K562 (cell line): ENCODE results near the gene HOXC12. TPM values are rescaled to one million over a fixed set of nuclear protein-coding genes. Genes with fewer than 3 reads are reported as not detected.

ENCODE experiments used
- AFF4 ChIP-seq: sonication (generic); formaldehyde crosslinking; IDR thresholded peaks from 2 replicates; pipeline ENCODE4 v1.8.0; 2023; ENCODE audit warnings: mild to moderate bottlenecking, missing genetic modification reagents
- BCLAF1 ChIP-seq, 2 experiments: fragments of 450-650 bp in 1 of 2; IDR thresholded peaks; 2 replicates each; pipeline ENCODE4 v1.6.1; 2011 to 2017; ENCODE audit warnings: low read depth in 2 of 2, antibody characterized with exemption in 1 of 2, borderline replicate concordance in 1 of 2, low read length in 1 of 2, mild to moderate bottlenecking in 1 of 2, mixed read lengths in 1 of 2; ENCODE audit not compliant: control insufficient read depth in 1 of 2
- BHLHE40 ChIP-seq: IDR thresholded peaks from 2 replicates; pipeline ENCODE4 v1.6.1; 2011; ENCODE audit warnings: low read length, improper control_type of control experiment
- CREM ChIP-seq: IDR thresholded peaks from 2 replicates; pipeline ENCODE4 v1.6.1; 2014; ENCODE audit warnings: antibody characterized with exemption, low read depth
- CSDE1 ChIP-seq, 2 experiments: fragments of 450-650 bp; IDR thresholded peaks; 2 replicates each; pipeline ENCODE4 v1.6.1; 2016; ENCODE audit warnings: mild to moderate bottlenecking in 1 of 2
- E2F6 ChIP-seq, 2 experiments: IDR thresholded peaks; 2 replicates each; pipeline ENCODE4 v1.6.1; 2011; ENCODE audit warnings: borderline replicate concordance in 1 of 2, control low read depth in 1 of 2, low read depth in 1 of 2, low read length in 1 of 2, mild to moderate bottlenecking in 1 of 2, mixed read lengths in 1 of 2, moderate library complexity in 1 of 2; ENCODE audit not compliant: insufficient read depth in 1 of 2, insufficient read length in 1 of 2, poor library complexity in 1 of 2, severe bottlenecking in 1 of 2; ENCODE audit errors: extremely low read depth in 1 of 2
- MXD1 ChIP-seq: fragments of 250-450 bp; sonication (Bioruptor Pico); IDR thresholded peaks from 2 replicates; pipeline ENCODE4 v1.8.0; 2021; ENCODE audit warnings: borderline replicate concordance, mild to moderate bottlenecking, moderate library complexity; ENCODE audit not compliant: poor library complexity, severe bottlenecking
- MYBL2 ChIP-seq, 2 experiments: fragments of 450-650 bp in 1 of 2; sonication (generic) in 1 of 2; formaldehyde crosslinking in 1 of 2; IDR thresholded peaks; 2 replicates each; pipeline versions ENCODE4 v1.6.1 to v1.8.1; 2017 to 2022; ENCODE audit warnings: borderline replicate concordance in 1 of 2, inconsistent platforms in 1 of 2, low read depth in 1 of 2, mild to moderate bottlenecking in 1 of 2, missing genetic modification reagents in 1 of 2, moderate library complexity in 1 of 2
- PRMT5 ChIP-seq: sonication (generic); formaldehyde crosslinking; IDR thresholded peaks from 2 replicates; pipeline ENCODE4 v1.5.0; 2020; ENCODE audit warnings: missing genetic modification reagents
- RAD21 ChIP-seq, 2 experiments: fragments of 250-450 bp in 1 of 2; fragments of 450-650 bp in 1 of 2; sonication (Bioruptor Pico) in 1 of 2; formaldehyde crosslinking in 1 of 2; IDR thresholded peaks in 1 of 2; conservative IDR thresholded peaks in 1 of 2; 2 replicates each; pipeline versions ENCODE4 v1.4.0 to v1.8.0; 2020 to 2022; ENCODE audit warnings: mild to moderate bottlenecking in 2 of 2, moderate library complexity in 1 of 2
- SMC3 ChIP-seq: conservative IDR thresholded peaks from 2 replicates; pipeline ENCODE4 v1.6.1; 2011; ENCODE audit warnings: low read depth, low read length, improper control_type of control experiment; ENCODE audit not compliant: insufficient read depth
- SPI1 ChIP-seq: IDR thresholded peaks from 2 replicates; pipeline ENCODE4 v1.6.1; 2011; ENCODE audit warnings: low read depth, low read length, control low read depth, borderline replicate concordance
- SRSF7 ChIP-seq: fragments of 200-400 bp; formaldehyde crosslinking; optimal IDR thresholded peaks from 2 replicates; pipeline ENCODE3; 2017; ENCODE audit warnings: mild to moderate bottlenecking, low read depth, low read length
- TCF15 ChIP-seq: fragments of 250-450 bp; sonication (Bioruptor Pico); IDR thresholded peaks from 2 replicates; pipeline ENCODE4 v1.8.0; 2022; ENCODE audit warnings: moderate library complexity, mild to moderate bottlenecking, inconsistent platforms
- ZNF239 ChIP-seq: fragments of 250-450 bp; sonication (Bioruptor Pico); IDR thresholded peaks from 2 replicates; pipeline ENCODE4 v1.4.0; 2020; ENCODE audit warnings: mild to moderate bottlenecking
- ZNF507 ChIP-seq: conservative IDR thresholded peaks from 2 replicates; pipeline ENCODE4 v1.6.1; 2017; ENCODE audit warnings: missing genetic modification characterization, missing compliant biosample characterization
- polyA plus RNA-seq, 8 experiments: library from polyadenylated mRNA; depleted of rRNA in 4 of 8; stranded (reverse) in 5 of 8; unstranded in 3 of 8; fragments of >200 nt; fragmentation: Nextera tagmentation in 2 of 8; fragmentation: Illumina TruSeq in 1 of 8; extraction: Ambion mirVana in 2 of 8; extraction: Trizol in 1 of 8; gene quantifications; 2 replicates each; pipeline versions ENCODE4 v1.2.1 to v1.2.3, GENCODE V29; 2011 to 2014; ENCODE audit warnings: inconsistent platforms in 1 of 8, missing spikeins in 1 of 8
- total RNA-seq, 7 experiments: library from RNA; depleted of rRNA in 6 of 7; stranded (reverse); fragments of >200 nt in 6 of 7; fragmentation: Illumina TruSeq in 2 of 7; extraction: Trizol in 2 of 7; gene quantifications; 2 replicates each; pipeline versions ENCODE4 v1.2.1 to v1.2.3, GENCODE V29; 2011 to 2021; ENCODE audit warnings: low replicate concordance in 1 of 7

The HOXC12 gene
- total and polyA plus RNA-seq, 9 of the 15 experiments (the other 6 are each of a cell fraction or from before 2014, with no cell fraction given) = 0.04 to 0.36 (median 0.11) TPM; not detected in 1

GRCh38 chr12:54005853-54006558 lies 51.3 kb downstream of the HOXC12 start (continued):
- TF ChIP-seq AFF4 (no peak), SRSF7 (no peak), MYBL2 (IDR thresholded peaks at IDR 0.05; ENCODE audit: low read depth) (no peak), MYBL2 (CRISPR knock-in tag; IDR thresholded peaks at IDR 0.05; ENCODE audit: borderline replicate concordance) (no peak), ZNF239 (CRISPR knock-in tag) (no peak), CREM (peak; percentile 29; the same call in 1 of the 2 replicates), PRMT5 (CRISPR knock-in tag) (no peak), BHLHE40 (peak; percentile 32; the same call in 1 of the 2 replicates), CSDE1 (IDR thresholded peaks at IDR 0.05) (no peak), SPI1 (peak; percentile 70; the same call in 1 of the 2 replicates), TCF15 (CRISPR knock-in tag) (no peak), SMC3 (peak; percentile 96), BCLAF1 (IDR thresholded peaks at IDR 0.05; ENCODE audit: borderline replicate concordance in 1 of 2, control insufficient read depth in 1 of 2, low read depth in 2 of 2, low read length in 1 of 2) (no peak), MXD1 (CRISPR knock-in tag) (no peak), E2F6 (IDR thresholded peaks at IDR 0.05; ENCODE audit: borderline replicate concordance in 1 of 2, extremely low read depth in 1 of 2, insufficient read depth in 1 of 2, insufficient read length in 1 of 2, low read depth in 1 of 2, low read length in 1 of 2, poor library complexity in 1 of 2, severe bottlenecking in 1 of 2) (peak in 1 of 2 experiments; percentile 15), ZNF507 (tag) (no peak), RAD21 (CRISPR knock-in tag; conservative IDR thresholded peaks at IDR 0.05 in 1 of 2, IDR thresholded peaks at IDR 0.05 in 1 of 2) (peak; percentile 96 to 98)
